ENCODE measurements around the gene MGAT4A. TPM values are rescaled to one million over a fixed set of nuclear protein-coding genes. Genes with fewer than 3 reads are reported as not detected.

Gene MGAT4A
- total RNA-seq, 1 donor from 2014 or later, result 12.2 TPM

DNA sequence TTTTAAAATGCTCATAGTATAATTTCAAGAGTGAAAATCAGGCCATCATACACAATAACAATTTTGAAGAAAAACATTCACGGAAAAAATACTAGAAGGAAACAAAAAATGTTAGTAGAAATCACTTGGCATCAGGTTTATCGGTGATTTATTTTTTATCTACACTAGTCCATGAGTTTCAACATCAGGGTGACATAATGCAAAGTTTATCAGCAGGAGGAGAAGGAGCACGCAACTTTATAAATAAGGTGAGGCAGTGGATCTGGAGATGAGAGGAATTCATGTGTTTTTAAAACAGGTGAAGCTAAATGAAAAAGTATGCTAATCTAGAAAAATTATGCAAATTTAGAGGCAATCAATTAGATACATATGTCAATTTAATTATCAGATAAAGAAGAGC lies 54.2 kb downstream of the MGAT4A start:
- Mint-ChIP-seq H3K27ac (ENCODE audit: unreplicated experiment) (no peak overlapping the region), H3K27me3 (ENCODE audit: low read depth) (no peaks in the 10 kb centered on the region), H3K4me1 (no peaks in the 10 kb centered on the region), H3K36me3 (ENCODE audit: low read depth) (peaks cover 27% of the 10 kb centered on the region), H3K9me3 (peaks cover 17% of the 10 kb centered on the region), H3K4me3 (no peak overlapping the region)
- TF ChIP-seq, protein P1, sequence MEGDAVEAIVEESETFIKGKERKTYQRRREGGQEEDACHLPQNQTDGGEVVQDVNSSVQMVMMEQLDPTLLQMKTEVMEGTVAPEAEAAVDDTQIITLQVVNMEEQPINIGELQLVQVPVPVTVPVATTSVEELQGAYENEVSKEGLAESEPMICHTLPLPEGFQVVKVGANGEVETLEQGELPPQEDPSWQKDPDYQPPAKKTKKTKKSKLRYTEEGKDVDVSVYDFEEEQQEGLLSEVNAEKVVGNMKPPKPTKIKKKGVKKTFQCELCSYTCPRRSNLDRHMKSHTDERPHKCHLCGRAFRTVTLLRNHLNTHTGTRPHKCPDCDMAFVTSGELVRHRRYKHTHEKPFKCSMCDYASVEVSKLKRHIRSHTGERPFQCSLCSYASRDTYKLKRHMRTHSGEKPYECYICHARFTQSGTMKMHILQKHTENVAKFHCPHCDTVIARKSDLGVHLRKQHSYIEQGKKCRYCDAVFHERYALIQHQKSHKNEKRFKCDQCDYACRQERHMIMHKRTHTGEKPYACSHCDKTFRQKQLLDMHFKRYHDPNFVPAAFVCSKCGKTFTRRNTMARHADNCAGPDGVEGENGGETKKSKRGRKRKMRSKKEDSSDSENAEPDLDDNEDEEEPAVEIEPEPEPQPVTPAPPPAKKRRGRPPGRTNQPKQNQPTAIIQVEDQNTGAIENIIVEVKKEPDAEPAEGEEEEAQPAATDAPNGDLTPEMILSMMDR (conservative IDR thresholded peaks at IDR 0.05), result no peak
- no peak for DNase-seq (ENCODE audit: low read depth, low spot score)

DNA sequence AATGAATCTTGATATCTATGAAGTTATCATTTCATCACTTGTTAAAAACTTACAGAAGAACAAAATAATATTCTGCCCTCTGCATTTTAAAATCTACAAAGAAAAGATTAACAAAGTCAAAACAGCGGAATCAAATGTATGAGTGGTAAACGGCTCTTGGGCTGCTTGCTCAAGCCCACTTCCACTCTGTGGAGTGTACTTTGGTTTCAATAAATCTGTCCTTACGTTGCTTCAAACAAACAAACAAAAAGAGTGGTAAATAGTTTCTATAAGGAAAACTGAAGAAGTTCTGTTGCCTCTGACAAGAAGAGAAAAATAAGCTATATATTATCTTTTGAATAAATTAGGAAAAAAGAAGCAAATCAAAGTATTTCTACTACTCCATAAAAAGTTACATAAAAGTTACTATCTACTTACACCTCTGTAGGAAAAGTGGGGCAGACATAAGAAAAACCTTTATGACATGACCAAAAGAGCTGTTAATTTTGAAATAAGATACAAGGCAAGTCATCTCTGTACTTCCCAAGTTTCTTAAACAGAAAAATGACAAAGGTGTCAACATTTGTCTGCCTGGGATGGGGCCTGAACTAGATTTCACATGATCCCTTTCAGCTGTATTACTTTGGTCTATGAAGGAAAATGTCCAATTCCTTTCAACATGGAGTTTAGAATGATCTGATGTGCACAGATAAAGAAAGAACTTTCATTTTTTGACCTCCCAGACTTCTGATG lies 56.5 kb downstream of the MGAT4A start:
- TF ChIP-seq, protein P1 (conservative IDR thresholded peaks at IDR 0.05), result no peak
- peaks cover 23% of the 10 kb centered on the region for H3K9me3 Mint-ChIP-seq
- no peaks in the 10 kb centered on the region for H3K4me1 Mint-ChIP-seq
- H3K27me3 Mint-ChIP-seq (ENCODE audit: low read depth), result no peaks in the 10 kb centered on the region
- H3K27ac Mint-ChIP-seq (ENCODE audit: unreplicated experiment), result no peak overlapping the region
- no peak for DNase-seq (ENCODE audit: low read depth, low spot score)
- peaks cover 42% of the 10 kb centered on the region for H3K36me3 Mint-ChIP-seq (ENCODE audit: low read depth)
- H3K4me3 Mint-ChIP-seq, result no peak overlapping the region

DNA sequence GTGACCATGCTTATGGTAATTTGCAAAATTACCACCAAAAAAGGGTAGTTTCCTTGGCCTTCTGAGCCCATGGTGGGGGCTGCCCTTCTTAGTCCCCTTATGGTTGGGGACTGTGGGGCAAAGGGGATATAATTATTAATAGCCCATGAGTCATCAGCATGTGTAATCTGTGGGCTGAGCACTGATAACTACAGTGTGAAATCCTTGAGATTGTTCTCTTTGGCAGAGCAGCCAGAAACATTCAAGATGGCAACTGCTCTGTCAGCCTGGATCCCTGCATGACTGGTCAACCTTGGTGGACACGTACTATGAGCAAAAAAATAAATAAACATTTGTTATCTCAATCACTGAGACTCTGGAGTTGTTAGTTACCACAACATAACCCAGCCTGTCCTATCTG lies 61.3 kb downstream of the MGAT4A start:
- H3K9me3 Mint-ChIP-seq, result peaks cover 23% of the 10 kb centered on the region
- H3K27ac Mint-ChIP-seq (ENCODE audit: unreplicated experiment), result no peak overlapping the region
- TF ChIP-seq, protein P1 (conservative IDR thresholded peaks at IDR 0.05), result no peak
- no peak overlapping the region for H3K4me3 Mint-ChIP-seq
- H3K4me1 Mint-ChIP-seq, result no peaks in the 10 kb centered on the region
- no peak for DNase-seq (ENCODE audit: low read depth, low spot score)
- peaks cover 40% of the 10 kb centered on the region for H3K36me3 Mint-ChIP-seq (ENCODE audit: low read depth)
- H3K27me3 Mint-ChIP-seq (ENCODE audit: low read depth), result no peaks in the 10 kb centered on the region

DNA sequence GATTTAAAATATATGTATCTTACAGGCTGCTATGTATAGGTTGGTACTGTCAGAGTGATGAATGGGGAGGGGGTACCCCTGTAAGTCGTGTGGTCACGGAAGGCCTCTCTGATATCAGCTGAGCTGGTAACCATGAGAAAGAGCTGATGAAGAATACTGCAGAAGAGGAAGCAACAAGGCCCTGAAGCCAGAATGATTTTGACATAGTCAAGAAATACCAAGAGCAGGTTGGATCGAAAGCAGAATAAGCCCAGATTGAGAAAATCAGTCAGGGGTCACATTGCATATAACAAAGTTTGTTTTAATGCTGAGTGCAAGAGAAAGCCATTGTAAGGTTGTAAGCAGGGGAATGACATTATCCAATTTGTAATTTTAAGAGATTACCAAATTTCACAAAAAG lies 65.3 kb downstream of the MGAT4A start:
- Mint-ChIP-seq H3K9me3 (peaks cover 9% of the 10 kb centered on the region), H3K36me3 (ENCODE audit: low read depth) (peaks cover 13% of the 10 kb centered on the region), H3K4me3 (no peak overlapping the region), H3K27me3 (ENCODE audit: low read depth) (no peaks in the 10 kb centered on the region), H3K4me1 (no peaks in the 10 kb centered on the region), H3K27ac (ENCODE audit: unreplicated experiment) (no peak overlapping the region)
- TF ChIP-seq, protein P1 (conservative IDR thresholded peaks at IDR 0.05), result no peak
- no peak for DNase-seq (ENCODE audit: low read depth, low spot score)

DNA sequence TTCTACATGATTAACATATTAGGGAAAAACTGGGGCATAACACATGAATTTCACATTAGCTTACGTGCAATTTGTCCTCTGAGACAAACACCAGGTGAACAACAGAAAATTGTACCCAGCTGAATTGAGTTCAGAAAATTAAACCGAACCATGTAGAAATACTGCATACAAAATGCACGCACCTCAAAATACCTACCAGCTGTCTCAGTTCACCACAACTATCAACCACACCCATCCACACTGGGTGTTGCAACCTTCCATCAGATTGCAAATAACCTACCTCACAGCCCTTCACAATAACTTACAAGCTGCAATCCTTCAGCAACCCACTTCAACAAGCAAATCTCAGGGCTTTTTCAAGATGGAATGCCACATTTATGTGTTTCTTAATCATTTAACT lies 66.6 kb downstream of the MGAT4A start:
- no peak overlapping the region for H3K4me3 Mint-ChIP-seq
- DNase-seq (ENCODE audit: low read depth, low spot score), result no peak
- H3K27me3 Mint-ChIP-seq (ENCODE audit: low read depth), result no peaks in the 10 kb centered on the region
- H3K27ac Mint-ChIP-seq (ENCODE audit: unreplicated experiment), result no peak overlapping the region
- TF ChIP-seq, protein P1 (conservative IDR thresholded peaks at IDR 0.05), result no peak
- H3K4me1 Mint-ChIP-seq, result no peaks in the 10 kb centered on the region
- H3K9me3 Mint-ChIP-seq, result peaks cover 11% of the 10 kb centered on the region
- H3K36me3 Mint-ChIP-seq (ENCODE audit: low read depth), result peaks cover 17% of the 10 kb centered on the region
